Measurements from ENCODE around the gene TJP1. TPM values are rescaled to one million over a fixed set of nuclear protein-coding genes. Genes with fewer than 3 reads are reported as not detected.
"Not testable (repeated sequence)": the region's sequence is repeated elsewhere in the genome, so short reads cannot be mapped to it uniquely, and the experiment has no call there.

The TJP1 gene
- total RNA-seq, 4 donors from 2014 or later = 74.1 to 91.0 (median 81.0) TPM

DNA sequence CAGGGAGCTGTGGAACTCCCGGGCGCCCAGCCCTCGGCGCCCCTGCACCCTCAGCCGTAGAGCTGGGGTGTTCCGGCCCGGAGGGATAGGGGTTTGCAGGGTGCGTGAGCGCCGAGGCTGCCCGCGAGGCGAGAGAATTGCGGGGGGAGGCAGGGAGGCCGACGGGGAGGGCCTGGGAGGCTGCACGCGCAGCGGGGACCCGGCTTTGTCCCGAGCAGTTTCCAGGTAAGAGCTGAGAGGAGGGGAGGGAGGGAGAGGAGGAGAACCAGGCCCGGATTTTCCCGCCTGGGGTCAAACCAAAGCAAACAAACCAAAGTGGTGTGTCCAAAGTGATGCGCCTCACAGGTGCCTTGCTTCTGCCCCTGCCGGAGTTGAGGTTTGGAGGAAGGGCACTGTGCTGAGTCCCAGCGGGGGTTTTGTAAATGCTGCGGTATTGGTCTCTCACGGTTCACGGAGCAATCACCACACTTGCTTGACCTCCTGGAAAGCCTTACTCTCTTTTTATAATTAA is 146.4 kb downstream of the TJP1 start:
- Histone ChIP-seq H3K36me3 (no peaks in the 10 kb centered on the region), H3K27me3 (peaks cover 16% of the 10 kb centered on the region), H3K4me3 (no peak overlapping the region), H3K9me3 (no peaks in the 10 kb centered on the region), H3K4me1 (peaks cover 13% of the 10 kb centered on the region), H3K27ac (no peak overlapping the region)
- no peak for TF ChIP-seq POLR2AphosphoS5 (IDR thresholded peaks at IDR 0.05)
- TF ChIP-seq POLR2A (IDR thresholded peaks at IDR 0.05) = no peak
- TF ChIP-seq, protein P1, sequence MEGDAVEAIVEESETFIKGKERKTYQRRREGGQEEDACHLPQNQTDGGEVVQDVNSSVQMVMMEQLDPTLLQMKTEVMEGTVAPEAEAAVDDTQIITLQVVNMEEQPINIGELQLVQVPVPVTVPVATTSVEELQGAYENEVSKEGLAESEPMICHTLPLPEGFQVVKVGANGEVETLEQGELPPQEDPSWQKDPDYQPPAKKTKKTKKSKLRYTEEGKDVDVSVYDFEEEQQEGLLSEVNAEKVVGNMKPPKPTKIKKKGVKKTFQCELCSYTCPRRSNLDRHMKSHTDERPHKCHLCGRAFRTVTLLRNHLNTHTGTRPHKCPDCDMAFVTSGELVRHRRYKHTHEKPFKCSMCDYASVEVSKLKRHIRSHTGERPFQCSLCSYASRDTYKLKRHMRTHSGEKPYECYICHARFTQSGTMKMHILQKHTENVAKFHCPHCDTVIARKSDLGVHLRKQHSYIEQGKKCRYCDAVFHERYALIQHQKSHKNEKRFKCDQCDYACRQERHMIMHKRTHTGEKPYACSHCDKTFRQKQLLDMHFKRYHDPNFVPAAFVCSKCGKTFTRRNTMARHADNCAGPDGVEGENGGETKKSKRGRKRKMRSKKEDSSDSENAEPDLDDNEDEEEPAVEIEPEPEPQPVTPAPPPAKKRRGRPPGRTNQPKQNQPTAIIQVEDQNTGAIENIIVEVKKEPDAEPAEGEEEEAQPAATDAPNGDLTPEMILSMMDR (IDR thresholded peaks at IDR 0.05) = no peak
- TF ChIP-seq EP300 (IDR thresholded peaks at IDR 0.05) = no peak
- WGBS = 66% methylated on average over 28 of the region's 29 CpGs
- no peak for DNase-seq (ENCODE audit: low spot score in 2 of 2)

DNA sequence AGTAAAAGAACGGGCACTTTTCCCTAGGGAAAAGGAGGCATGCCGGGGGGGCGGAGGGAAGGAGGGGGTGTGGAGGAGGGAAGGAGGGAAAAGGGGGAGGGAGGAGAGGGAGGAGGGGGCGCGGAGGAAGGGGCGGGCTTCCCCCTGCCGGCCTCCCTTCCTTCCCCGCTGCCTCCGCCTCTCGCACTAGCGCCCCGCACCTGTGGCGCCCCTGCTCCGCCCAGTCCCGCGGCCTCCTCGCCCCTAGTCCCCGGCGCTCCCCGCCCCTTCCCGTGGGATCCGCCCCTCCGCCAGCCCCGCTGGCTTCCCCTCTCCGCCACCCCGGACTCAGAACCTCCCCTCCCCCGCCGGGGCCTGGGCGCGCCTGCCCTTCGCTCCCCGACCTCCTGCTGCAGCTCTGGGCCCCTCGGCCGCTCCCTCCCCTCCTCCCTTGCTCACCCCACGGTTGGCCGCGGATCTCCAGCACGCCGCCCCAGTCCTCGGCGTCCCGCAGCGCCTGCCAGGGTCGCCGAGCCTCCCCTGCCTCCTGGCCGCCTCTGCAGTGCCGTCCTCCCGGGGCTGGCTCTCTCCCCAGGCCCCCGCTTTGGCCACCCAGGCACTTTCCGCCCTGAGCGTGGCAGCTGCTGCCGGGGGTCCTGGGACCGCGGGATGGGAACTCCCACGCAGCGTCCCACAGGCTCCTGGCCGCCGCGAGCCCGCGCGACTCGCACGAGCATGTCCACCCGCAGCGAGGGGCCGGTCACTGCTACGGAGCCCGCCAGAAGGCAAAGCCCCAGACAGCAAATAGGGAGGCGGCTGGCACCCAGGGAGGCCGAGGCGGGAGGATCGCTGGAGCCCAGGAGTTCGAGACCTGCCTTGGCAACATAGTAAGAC is 147.4 kb downstream of the TJP1 start:
- no peaks in the 10 kb centered on the region for H3K36me3 ChIP-seq
- H3K4me3 ChIP-seq = peak overlapping the region; percentile 55
- peaks cover 16% of the 10 kb centered on the region for H3K27me3 ChIP-seq
- H3K4me1 ChIP-seq = peaks cover 13% of the 10 kb centered on the region
- H3K27ac ChIP-seq = no peak overlapping the region
- WGBS = 3% methylated on average over 10 of the region's 74 CpGs
- no peak for DNase-seq (ENCODE audit: low spot score in 2 of 2)
- no peaks in the 10 kb centered on the region for H3K9me3 ChIP-seq
- TF ChIP-seq, protein P1 (IDR thresholded peaks at IDR 0.05) = no peak
- TF ChIP-seq POLR2A (IDR thresholded peaks at IDR 0.05) (no peak), EP300 (IDR thresholded peaks at IDR 0.05) (no peak), POLR2AphosphoS5 (IDR thresholded peaks at IDR 0.05) (no peak)

DNA sequence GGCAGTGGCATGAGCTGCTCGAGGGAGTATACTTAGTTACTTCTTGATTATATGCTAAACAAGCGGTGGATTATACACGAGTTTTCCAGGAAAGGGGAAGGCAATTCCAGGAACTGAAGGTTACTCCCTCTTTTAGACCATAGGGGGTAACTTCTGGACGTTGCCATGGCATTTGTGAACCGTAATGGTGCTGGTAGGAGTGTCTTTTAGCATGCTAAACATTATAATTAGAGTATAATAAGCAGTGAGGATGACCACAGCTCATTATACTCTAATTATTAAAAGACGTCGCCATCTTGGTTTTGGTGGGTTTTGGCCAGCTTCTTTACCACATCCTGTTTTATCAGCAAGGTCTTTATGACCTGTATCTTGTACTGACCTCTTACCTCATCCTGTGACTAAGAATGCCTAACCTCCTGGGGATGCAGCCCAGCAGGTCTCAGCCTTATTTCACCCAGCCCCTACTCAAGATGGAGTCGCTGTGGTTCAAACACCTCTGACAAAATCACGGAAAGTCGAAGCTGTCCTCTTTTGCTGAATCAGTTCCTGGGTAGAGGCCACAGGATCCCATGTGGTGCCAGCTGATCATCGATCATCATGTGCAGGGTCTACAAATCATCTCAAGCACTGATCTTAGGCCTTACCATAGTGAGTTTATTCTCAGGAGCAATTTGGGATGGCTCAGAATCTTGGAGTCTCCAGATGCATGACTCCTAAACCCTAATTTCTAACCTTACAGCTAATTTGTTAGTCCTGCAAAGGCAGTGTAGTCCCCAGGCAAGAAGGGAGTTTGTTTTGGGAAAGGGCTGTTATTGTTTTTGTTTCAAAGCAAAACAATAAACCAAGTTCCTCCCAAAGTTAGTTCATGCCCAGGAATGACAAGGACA is 149.1 kb downstream of the TJP1 start:
- no peaks in the 10 kb centered on the region for H3K9me3 ChIP-seq
- peaks cover 13% of the 10 kb centered on the region for H3K4me1 ChIP-seq
- H3K27me3 ChIP-seq = peaks cover 16% of the 10 kb centered on the region
- no peaks in the 10 kb centered on the region for H3K36me3 ChIP-seq
- TF ChIP-seq POLR2A (IDR thresholded peaks at IDR 0.05) (no peak), EP300 (IDR thresholded peaks at IDR 0.05) (no peak), POLR2AphosphoS5 (IDR thresholded peaks at IDR 0.05) (no peak)
- TF ChIP-seq, protein P1 (IDR thresholded peaks at IDR 0.05) = no peak
- no peak overlapping the region for H3K4me3 ChIP-seq
- WGBS = 85% methylated on average over 11 of the region's 11 CpGs
- H3K27ac ChIP-seq = no peak overlapping the region
- no peak for DNase-seq (ENCODE audit: low spot score in 2 of 2)

DNA sequence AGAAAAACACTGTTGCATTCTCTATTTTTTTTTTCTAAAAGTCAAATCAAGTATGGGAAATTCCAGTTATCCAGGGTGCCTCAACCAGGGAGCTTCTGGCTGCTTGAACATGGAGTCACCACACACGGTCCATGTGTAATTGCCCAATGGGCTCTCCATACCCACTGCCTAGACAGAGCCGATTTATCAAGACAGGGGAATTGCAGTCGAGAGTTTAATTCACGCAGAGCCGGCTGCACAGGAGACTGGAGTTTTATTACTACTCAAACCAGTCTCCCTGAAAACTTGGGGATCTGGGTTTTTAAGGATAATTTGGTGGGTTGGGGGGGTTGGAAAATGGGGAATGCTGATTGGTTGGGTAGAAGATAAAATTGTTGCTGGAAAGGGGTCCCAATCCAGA is 149.8 kb downstream of the TJP1 start:
- TF ChIP-seq POLR2A (IDR thresholded peaks at IDR 0.05) (no peak), POLR2AphosphoS5 (IDR thresholded peaks at IDR 0.05) (no peak), EP300 (IDR thresholded peaks at IDR 0.05) (no peak)
- TF ChIP-seq, protein P1 (IDR thresholded peaks at IDR 0.05) = no peak
- Histone ChIP-seq H3K4me1 (peaks cover 13% of the 10 kb centered on the region), H3K27me3 (peaks cover 16% of the 10 kb centered on the region), H3K36me3 (no peaks in the 10 kb centered on the region), H3K4me3 (no peak overlapping the region), H3K27ac (no peak overlapping the region), H3K9me3 (no peaks in the 10 kb centered on the region)
- 96% methylated on average over 5 of the region's 5 CpGs for WGBS
- no peak for DNase-seq (ENCODE audit: low spot score in 2 of 2)

DNA sequence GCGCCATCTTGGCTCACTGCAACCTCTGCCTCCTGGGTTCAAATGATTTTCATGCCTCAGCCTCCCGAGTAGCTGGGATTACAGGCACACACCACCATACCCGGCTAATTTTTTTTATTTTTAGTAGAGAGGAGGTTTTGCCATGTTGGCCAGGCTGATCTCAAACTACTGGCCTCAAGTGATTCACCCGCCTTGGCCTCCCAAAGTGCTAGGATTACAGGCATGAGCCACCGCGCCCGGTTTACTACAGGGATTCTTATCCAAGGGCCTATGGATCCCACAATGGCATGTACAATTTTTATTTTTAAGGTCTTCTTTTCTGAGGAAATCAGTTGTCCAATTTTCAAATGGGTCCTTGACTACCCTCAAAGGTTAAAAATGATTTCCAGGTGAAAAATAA is 150.2 kb downstream of the TJP1 start:
- WGBS = 97% methylated on average over 7 of the region's 7 CpGs
- H3K4me3 ChIP-seq; H3K9me3 ChIP-seq; DNase-seq (ENCODE audit: low spot score in 2 of 2); H3K36me3 ChIP-seq; H3K27ac ChIP-seq: not testable (repeated sequence)
- peaks cover 13% of the 10 kb centered on the region for H3K4me1 ChIP-seq
- peaks cover 16% of the 10 kb centered on the region for H3K27me3 ChIP-seq

Data from suprapubic skin (tissue), 4 donors.